Measurements from ENCODE around the gene CES2. TPM values are rescaled to one million over a fixed set of nuclear protein-coding genes. Genes with fewer than 3 reads are reported as not detected.

The CES2 gene
- total RNA-seq, 1 donor from 2014 or later, result 18.7 TPM

DNA sequence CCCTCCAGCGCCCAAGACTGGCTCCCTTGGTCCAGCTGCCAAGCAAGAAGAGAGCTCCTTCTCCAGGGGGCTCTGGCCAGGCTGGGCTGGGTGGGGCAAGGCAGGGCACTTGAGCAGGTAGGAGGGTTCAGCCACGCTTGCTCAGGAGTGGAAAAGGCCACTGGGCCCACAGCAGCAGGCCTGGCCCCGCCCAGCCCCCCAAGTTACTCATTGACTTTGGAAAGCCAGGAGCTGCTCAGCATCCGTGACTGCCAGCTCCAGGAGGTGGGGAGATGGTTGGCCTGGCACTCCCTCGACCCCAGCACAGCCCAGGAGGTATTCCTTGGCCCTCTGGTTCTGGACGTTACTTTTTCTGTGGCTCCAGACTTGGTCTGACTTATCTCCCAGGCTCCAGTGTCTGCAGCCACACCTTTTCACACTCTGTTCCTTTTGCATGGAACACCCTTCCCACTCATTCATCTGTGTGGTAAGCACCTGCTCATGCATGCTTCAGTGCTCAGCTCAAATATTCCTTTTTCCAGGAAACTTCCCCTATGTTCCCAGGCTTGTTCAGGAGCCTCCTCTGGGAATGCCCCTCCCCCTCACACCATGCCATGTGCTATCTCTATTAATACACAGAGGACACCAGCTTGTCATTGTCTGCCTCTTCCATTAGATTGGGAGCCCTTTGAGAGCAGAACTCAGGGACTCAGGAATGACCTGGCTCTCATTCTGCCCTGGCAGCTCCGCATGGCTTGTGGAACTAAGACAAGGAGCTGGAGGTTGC lies 16.3 kb upstream of the CES2 start, which contains the start of gene CDH16:
CDH16 (minus strand) TSS at position 83 of the 766 bp plus-strand sequence. CDS start 820 bp downstream, outside the sequence.
- no peak for DNase-seq

DNA sequence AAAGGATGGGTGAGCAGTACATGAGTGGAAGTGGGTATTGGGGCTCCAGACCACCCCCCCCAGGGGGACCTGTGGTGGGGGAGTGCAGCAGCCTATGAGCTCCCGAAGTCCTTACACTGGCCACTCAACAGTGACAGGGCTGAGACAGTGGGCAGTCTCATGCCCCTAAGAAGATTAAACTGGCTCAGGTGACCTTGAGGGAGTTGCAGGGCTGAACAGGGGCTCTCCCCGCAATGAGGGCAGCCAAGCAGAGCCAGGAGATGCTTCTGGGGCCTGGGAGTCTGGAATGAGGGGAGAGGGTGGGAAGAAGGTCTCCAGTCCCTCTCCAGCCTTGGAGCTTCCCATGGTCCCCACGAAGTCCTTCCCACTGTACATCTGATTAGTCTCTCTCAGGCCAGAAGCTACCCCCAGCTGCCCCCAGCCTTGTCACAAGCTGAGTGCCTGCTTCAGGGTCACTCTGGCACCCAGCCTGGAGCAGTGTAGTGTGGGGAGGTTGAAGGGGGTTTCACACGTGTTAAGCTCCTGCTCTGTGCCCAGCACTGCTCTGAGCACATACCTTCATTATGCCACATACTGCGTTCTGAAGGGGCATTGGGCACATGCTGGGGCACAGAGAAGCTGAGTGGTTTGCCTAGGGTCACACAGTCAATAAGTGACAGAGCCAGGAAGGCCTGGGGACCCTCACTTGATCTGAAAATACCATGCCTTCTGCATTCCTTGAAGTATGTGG lies 15.6 kb upstream of the CES2 start:
- no peak for DNase-seq

DNA sequence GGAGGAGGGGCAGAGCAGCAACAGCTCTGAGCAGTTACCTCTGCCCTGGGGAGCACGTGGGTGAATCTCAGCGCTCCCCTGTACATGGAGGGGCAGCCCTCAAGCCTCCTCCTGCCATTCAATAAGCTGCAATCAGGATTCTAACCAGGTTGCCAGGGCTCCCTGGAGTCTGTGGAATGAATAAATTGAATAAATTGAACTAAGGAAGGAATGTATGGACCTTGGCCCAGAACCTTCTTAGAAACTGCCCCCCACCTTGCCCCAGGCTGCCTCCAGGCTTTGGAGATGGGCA lies 15.1 kb upstream of the CES2 start:
- DNase-seq, result no peak

DNA sequence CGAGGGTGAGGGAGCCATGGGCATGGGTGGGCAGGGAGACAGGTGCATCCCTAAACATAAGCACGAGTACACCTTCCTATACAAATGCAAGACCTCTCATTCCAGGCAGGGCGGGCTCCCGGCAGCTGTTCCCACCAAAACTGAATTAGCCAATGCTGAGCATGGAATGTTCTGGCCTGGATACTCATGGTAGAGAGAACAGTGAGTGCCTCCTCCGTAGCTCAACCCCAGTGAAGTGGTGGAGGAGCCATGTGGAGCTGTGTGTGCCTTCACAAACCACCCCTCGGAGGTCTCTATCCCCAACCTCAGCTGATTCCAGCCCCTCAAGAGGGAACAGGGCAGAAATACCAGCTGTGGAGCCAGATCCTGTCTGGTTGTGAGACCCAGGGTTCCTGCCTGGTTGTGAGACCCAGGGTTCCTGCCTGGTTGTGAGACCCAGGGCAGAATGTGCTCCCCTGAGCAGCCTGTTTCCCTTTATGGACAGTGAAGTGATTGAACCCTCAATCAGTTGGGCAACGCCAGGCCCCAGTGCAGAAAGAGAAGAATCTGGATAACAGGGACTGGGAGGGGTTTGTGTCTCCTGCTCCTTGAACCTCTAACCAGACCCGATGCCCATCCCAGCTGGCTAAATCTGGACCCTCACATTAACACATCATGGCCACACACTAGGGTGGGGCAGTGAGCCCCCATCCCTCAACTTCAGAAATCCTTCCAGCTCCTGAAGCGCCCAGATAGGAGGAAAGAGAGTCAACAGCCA lies 14.2 kb upstream of the CES2 start:
- DNase-seq, result no peak

DNA sequence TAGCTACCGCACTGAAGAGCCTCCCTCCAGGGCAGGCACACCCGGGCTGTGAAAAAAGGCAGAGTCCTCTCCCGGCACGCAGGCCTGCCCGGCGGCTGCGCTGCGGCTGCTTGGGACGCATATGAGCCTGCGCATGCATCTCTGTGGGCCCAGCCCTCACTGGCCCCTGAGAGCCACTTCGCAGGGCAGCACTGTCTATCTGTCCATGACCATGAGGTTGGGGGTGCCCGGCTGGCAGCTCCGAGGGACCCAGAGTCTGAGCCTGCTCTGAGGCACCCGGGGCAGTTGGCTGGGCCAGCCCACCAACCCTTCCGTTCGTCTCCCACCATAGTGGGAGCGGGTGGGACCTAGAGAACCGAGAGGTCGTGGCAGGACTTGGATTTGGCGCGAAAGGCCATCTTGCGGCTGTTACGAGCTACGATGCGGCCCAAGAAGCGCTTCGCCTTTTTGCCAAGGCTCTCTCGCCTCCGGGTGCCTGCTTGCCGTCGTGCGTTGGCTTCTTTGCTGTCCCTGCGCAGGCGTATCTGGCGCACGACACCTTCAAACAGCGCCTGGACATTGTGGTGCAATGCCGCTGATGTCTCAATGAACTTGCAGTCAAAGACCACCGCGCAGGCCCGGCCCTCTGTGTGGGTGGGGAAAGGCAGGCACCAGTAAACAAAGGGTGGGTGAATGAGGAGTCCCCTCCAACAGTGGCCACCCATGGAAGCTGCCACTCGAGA lies 13.4 kb upstream of the CES2 start:
- no peak for DNase-seq

DNA sequence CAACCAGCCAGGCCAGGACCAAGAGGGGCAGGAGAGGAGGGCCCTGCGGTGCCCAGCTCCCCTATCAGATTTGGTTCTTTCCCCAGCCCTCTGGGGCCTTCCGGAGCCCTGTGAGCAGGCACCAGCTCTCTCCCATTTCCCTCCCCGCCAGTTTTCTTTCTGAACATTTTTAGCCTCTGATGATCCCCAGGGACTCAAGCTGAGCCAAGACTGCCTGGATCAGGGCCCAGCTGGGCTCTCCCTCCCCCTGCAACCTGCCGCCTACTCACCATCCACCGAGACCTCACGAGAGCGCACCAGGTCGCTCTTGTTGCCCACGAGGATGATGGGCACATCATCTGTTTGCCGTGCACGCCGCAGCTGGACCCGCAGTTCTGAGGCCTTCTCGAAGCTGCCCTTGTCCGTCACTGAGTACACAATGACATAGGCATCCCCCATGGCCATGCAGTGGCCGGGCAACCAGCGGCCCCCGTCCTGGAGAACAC lies 12.0 kb upstream of the CES2 start:
- no peak for DNase-seq

DNA sequence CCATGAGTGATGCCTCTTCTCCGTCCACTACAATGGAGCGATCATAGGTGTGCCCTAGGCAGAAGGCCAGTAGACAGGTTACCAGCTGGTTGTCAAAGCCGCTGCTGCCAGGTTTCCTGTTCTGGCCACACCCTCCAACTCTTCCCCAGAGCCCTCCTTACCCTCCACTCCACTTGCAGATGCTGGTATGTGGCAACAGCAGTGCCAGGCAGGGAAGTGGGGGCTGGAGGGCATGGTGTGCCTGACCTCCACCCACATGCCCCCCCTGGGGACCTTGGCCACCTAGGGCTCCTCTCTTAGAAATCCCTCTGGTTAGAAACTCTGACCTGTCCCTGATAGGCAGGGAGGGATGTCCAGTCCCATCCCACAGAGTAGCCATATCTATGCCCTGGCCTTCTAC lies 11.4 kb upstream of the CES2 start:
- DNase-seq, result no peak

DNA sequence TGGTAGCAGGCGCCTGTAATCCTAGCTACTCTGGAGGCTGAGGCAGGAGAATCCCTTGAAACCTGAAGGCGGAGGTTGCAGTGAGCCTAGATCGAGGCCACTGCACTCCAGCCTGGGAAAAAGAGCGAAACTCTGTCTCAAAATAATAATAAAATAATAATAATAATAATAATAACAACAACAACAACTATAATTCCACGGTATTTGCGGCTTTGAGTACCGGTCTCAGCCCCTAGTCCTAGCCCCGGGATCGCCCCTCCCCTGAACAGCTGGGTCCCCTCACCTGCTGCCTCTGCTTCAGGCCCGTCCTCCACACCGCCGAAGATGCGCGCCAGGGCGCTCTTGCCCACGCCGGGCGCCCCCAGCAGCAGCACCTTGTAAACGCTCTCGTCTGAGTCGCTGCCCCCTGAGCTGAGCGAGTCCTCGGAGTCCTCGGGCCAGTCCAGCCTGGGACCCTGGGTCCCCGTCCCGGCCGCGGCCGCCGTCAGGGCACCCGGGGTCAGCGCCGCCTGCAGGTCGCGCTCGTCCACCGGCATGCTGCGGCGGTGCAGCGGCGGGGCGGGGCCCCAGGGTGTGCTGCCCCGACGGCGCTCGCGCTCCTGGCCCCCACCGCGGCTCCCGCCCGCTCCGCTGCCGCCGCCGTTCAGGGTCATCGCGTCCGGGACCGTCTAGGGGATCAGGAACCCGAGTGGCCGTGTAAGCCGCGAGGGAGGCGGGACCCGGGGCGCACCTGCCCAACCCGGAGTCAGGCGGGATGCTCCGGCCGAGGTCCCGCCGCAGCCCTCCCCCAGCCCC lies 10.6 kb upstream of the CES2 start:
- DNase-seq, result no peak

DNA sequence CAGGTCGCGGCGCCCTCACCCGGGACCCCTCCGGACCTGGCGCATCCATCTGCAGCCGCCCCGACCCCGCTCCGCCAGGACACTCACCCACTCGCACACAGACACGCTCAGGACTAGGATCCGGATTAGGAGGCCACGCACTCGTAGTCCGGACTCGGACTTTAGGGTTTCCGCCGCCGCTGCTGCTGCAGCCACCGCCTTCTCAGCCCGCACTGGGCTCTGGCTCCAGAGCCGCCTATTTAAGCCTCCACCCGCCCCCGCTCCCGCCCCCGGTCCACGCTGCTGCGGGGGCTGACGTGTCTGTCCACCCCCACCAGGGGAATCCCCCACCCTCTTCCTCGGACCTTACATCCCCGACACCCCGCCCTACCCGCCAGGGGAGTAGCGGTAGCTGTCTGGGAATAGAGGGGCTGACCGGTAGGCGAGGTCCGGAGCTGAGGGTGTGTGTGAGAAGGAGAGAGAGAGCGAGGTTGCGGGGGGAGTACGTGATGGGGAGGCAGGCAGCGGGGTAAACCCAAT lies 9.9 kb upstream of the CES2 start, which contains the start of gene RRAD:
RRAD (minus strand) TSS at position 214 of the 519 bp plus-strand sequence. CDS start 356 bp downstream, outside the sequence.
- DNase-seq, result no peak

DNA sequence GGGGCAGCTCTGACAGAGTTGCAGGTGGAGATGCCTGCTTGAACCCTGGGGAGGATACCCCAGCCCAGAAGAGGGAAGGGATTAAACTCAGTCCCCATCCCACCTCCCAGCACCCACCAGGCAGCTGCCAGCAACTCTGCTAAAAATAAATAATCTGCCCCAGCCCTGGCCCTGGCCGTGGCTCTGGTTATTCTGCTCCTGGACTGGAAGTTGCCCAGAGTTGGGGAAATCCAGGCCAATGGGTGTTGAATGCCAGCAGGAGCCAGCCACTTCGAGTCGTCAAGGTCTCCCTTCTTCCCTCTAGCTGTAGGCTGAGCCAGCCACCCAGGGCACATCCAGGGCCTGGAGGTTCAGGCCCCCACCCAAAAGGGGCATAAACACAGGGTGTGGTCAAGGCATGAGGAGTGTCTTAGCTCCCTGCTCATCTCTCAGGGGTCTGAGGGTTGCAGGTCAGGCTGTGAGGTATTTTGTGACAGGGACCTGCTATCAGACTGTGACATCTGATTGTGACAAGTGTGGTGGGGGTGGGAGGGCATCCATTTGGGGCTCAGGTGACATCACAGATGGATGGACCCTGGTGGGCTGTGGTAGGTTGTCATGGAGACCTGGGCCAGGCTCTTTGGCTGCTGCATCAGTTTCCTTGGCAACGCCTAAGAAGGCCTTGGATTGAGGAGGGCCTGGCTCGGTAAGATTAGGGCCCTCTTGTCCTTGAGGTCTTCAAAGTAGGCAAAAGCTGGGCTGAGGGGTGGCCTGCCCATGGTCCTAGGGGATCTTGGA lies 9.0 kb upstream of the CES2 start:
- DNase-seq, result no peak

DNA sequence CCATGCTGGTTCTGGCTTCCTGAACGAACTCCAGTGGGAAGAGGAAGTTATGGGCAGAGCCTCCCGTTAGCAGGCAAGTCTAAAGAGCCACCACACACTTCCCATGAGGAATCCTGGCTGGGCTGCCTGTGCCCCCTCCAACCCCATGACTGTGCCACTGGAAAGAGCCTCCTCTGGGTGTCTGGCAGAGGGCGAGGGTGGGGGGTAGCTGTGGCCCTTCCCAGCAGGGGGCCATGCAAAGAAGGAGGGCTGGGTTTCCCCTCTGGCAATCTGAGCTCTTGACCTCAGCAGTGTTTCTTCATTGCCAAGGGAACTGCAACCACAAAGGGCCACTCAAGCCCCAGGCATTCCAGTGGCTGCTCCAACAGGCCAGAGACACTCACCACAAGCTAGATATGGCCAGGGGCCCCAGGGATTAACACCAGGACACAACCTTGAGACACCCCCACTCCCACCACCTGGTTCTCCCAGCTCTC lies 8.3 kb upstream of the CES2 start:
- DNase-seq, result no peak

DNA sequence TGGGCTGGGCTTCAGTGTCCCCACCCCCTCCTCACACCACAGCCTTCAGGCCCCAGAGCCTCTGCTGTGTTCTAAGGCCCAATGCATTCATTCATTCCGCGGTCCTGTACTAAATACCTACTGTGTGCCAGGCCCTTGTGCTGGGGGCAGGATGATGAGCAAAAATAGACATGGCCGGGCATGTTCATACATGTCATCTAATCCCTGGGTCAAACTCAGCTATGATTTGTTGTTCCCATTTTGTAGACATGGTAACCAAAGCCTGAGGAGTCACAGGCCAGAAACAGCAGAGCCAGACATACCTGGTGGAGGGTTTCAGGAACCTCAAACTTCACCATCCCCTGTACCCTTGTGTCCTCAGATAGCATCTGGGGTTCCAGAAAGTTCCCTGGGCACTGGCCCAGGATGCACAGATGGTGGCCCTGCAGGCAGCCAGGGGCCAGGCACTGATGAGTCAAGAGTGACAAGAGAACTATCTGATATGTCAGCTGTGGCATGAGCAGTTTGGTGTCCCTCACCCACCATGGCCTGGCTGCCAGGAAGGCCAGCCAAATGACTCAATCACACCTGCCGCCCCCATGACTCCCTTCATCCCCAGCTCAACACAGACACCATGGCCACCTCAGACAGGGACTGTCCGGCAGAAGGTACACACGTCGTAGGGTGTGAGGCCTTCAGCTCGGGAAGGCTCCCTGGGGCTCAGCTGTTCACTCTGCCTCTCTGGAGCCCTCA lies 7.2 kb upstream of the CES2 start:
- DNase-seq, result no peak

DNA sequence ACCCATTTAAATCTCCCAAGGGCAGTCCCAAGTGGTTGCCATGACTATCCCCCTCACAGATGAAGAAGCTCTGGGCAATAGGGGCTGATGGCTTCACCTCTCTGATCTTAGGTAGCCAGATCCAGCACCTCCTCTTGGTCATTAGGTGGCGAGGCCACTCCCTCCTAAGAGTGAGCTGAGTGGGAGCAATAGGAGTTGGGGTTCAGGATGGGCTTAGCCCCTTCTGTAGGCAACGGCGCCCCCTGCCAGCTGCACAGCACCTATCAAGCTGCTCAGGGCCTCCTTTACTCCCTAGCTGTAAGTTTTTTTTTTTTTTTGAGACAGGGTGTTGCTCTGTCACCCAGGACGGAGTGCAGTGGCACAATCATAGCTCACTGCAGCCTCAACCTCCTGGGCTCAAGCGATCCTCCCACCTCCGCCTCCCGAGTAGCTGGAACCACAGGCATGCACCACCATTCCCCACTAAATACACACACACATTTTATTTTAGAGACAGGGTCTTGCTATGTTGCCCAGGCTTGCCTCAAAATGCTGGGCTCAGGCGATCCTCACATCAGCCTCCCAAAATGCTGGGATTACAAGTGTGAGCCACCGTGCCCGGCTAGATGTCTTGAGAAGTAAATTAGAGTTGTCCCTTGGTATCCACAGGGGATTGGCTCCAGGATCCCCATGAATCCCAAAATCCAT lies 6.5 kb upstream of the CES2 start:
- no peak for DNase-seq

DNA sequence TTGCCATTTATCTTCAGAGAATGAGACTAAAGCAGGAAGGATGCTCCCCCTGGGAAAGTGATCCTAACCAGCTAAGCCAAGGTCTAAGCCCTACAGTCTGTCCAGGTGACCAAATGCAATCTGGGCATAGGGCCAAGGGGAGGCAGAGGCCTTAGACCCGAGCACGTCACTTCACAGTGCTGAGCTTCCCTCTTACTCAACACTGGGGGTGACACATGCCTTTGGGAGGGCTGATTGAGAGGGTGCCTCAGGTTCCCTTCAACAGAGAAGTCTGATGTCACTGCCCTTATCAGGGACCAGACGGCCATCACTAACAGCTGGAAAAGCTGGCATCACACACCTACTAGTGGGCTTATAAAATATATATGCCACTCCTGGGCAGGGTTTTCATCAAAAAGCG lies 5.1 kb upstream of the CES2 start:
- DNase-seq, result no peak

DNA sequence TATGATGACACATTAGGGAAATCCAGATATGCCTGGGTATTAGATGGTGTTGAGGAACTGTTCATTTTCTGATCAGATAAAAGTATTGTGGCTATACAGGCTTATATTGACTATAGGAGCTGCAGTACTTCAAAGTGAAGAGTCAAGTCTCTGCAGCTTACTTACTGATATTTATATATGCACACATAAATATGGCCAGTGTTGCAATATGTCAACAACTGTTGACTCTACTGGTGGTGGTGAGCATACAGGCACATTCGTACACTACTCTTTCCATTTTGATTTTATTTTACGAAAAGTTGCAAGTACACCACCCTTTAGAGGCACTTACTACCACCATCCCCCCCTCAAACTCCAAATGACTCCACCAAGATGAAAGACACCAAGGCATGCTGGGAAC lies 3.7 kb upstream of the CES2 start:
- DNase-seq, result no peak

DNA sequence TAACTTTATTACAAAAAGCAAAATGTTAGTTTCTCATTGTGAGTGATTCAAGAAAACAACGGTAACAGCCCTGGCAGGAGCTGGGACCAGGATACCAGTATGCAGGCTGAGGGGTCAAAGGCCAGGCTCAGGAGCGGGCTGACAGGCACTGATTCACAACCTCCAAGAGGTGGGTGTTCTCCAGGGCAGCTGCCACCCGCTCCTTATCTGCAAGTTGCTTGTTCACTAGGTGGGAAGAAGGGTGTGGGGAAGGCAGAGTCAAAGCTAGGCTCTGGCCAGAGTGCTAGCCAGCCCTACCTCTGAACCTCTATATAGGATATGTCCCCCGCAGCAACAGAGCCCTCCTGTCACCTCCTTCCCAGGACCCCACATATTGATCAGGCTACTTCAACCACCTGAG lies 3.2 kb upstream of the CES2 start:
- no peak for DNase-seq

DNA sequence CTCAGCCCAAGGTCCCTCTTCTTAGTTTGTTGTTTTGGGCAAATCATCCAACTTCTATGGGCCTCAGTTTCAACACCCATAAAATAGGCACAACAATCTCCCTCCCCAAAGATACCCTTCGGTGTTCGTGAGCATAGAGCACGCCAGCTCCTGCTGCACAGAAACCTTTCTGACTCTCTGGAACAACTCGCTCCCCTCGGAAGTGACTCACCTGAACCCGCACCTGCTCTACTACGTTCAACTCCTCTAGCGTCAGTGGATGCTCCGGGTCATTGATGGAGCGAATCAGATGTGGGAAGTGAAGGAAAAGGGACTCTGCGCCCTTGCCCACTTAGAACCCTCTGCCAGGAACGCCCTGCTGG lies 1.6 kb upstream of the CES2 start:
- DNase-seq, result no peak

DNA sequence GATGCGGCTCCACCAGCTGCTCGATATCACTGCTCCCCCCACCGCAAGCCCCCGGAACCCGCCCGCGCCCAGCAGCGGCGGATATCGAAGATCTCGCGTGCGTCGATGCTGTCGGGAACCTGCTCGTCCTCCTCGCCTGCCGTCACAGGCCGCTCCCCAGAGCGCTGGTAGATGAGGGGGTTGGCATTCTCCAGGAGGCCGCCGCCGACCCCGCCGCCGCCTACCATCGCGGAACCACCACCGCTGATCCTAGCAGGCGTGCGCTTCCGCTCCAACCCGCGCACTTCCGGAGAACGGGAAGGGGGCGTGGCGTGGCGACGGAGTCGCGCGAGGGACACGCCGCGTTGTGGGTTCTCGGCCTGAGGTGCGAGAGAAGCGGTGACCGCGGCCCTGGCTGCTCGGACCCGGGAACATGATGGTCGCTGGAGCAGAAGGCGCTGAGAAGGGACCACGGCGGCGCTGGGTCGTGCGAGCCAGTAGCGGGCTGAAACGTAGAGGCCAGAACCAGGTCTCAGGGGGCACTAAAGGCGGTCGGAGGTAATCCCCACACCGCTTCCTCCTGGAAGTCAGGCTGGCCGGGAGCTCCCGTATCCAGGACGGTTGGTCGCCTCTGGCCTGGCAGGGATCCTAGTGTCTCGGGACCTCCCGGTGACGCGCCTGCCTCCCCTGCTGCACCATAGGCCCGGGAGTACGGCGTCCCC lies 1.0 kb upstream of the CES2 start, which contains the start of gene CIAO2B:
CIAO2B (minus strand) TSS at position 265 of the 701 bp plus-strand sequence; CDS start at position 227, 38 bp downstream.
- DNase-seq, result peak; percentile 78

Data from skin of body (tissue), 2 donors.